H1 (cell line): Measurements from ENCODE around the gene GRIPAP1. TPM values are rescaled to one million over a fixed set of nuclear protein-coding genes. Genes with fewer than 3 reads are reported as not detected.

Experiments used
- BACH1 ChIP-seq: IDR thresholded peaks from 2 replicates; pipeline ENCODE4 v1.6.1; 2012; ENCODE audit warnings: low read length, improper control_type of control experiment
- BCL11A ChIP-seq, 2 experiments: IDR thresholded peaks; one replicate each; pipeline ENCODE4 v1.6.1; 2011; ENCODE audit warnings: low read depth in 2 of 2, low read length in 2 of 2, mild to moderate bottlenecking in 2 of 2
- JUN ChIP-seq: IDR thresholded peaks from 2 replicates; pipeline ENCODE4 v1.6.1; 2011; ENCODE audit warnings: low read depth, mild to moderate bottlenecking, improper control_type of control experiment, low read length
- NANOG ChIP-seq: IDR thresholded peaks from 2 replicates; pipeline ENCODE4 v1.6.1; 2011; ENCODE audit warnings: low read length, low read depth, mild to moderate bottlenecking, inconsistent platforms; ENCODE audit not compliant: insufficient read depth, poor library complexity, severe bottlenecking
- RXRA ChIP-seq: IDR thresholded peaks from 2 replicates; pipeline ENCODE4 v1.6.1; 2011; ENCODE audit warnings: low read depth, mild to moderate bottlenecking, low read length, moderate library complexity; ENCODE audit not compliant: insufficient read depth
- SIX5 ChIP-seq: IDR thresholded peaks from 2 replicates; pipeline ENCODE4 v1.6.1; 2011; ENCODE audit warnings: mild to moderate bottlenecking, low read depth, low read length
- USF2 ChIP-seq: IDR thresholded peaks from 2 replicates; pipeline ENCODE4 v1.6.1; 2011; ENCODE audit warnings: low read length, improper control_type of control experiment
- polyA plus RNA-seq, 7 experiments: library from polyadenylated mRNA; depleted of rRNA in 3 of 7; stranded (reverse) in 5 of 7; unstranded in 2 of 7; fragments of >200 nt in 5 of 7; fragments of 200-250 nt in 2 of 7; gene quantifications; 1 replicate in 5 of 7; 2 replicates in 1 of 7; 4 replicates in 1 of 7; pipeline versions ENCODE4 v1.2.1 to v1.2.3, GENCODE V29; 2011 to 2013; ENCODE audit warnings: missing spikeins in 2 of 7, mixed read lengths in 2 of 7
- total RNA-seq: library from RNA; stranded (reverse); fragmentation: NEBNext Ultra II Directional; extraction: Animal tissue kit (Norgen Biotek cat#: 25700); gene quantifications from 2 replicates; pipeline ENCODE4 v1.2.1, GENCODE V29; 2021

The GRIPAP1 gene
- total and polyA plus RNA-seq, 2 of the 8 experiments (the other 6 are each of a cell fraction or from before 2014, with no cell fraction given) = 21.6 to 55.9 TPM

- TF ChIP-seq BCL11A (IDR thresholded peaks at IDR 0.05; ENCODE audit: low read depth in 2 of 2, low read length in 2 of 2) (no peak), USF2 (no peak), SIX5 (no peak), RXRA (no peak), JUN (no peak), BACH1 (no peak), NANOG (no peak)
Observed at GRCh38 chrX:48961585-48962091, 40.4 kb downstream of the GRIPAP1 start (continued).
